SK-N-SH (cell line): ENCODE data around the gene OGFOD1. TPM values are rescaled to one million over a fixed set of nuclear protein-coding genes. Genes with fewer than 3 reads are reported as not detected.
A peak's percentile ranks its signal among the peaks of the same experiment; 100 is the strongest.

Source experiments
- CTCF ChIA-PET: fragments of 300-600, 350-600 bp; formaldehyde crosslinking; extraction: SDS; loops from one replicate; lab custom pipeline; 2021; lab: Yijun Ruan, JAX
- POLR2A ChIA-PET: fragments of 350-600 bp; sonication (Branson Sonifier 250); formaldehyde crosslinking; extraction: SDS; loops from one replicate; lab custom pipeline; 2020; ENCODE audit warnings: antibody characterized with exemption, inconsistent platforms; lab: Yijun Ruan, JAX
- DNase-seq: peaks from one replicate; pipeline ENCODE4 v3.0.0; 2012
- H2AFZ ChIP-seq: fragments of 200-600 bp; sonication (generic); 2 replicates; pipeline ENCODE4 v1.8.1; 2016; ENCODE audit warnings: antibody characterized with exemption, mild to moderate bottlenecking, low read depth
- H3F3A ChIP-seq: fragments of 200-600 bp; sonication (generic); replicated peaks from 2 replicates; pipeline ENCODE3; 2016; ENCODE audit warnings: antibody characterized with exemption, mild to moderate bottlenecking; ENCODE audit not compliant: insufficient read depth
- H3K27ac ChIP-seq, 2 experiments: fragments of 200-500 bp in 1 of 2; fragments of 200-600 bp in 1 of 2; sonication (Bioruptor generic) in 1 of 2; sonication (generic), shearing (Covaris generic) in 1 of 2; 2 replicates each; pipeline versions ENCODE4 v1.5.1 to v1.6.1; 2014 to 2016; ENCODE audit warnings: low read depth in 2 of 2, inconsistent platforms in 1 of 2, low read length in 1 of 2, mild to moderate bottlenecking in 1 of 2, mixed read lengths in 1 of 2
- H3K27me3 ChIP-seq: fragments of 200-600 bp; sonication (generic), shearing (Covaris generic); 2 replicates; pipeline ENCODE4 v1.6.1; 2016; ENCODE audit warnings: mixed run types; ENCODE audit not compliant: insufficient read depth
- H3K36me3 ChIP-seq, 2 experiments: fragments of 200-500 bp in 1 of 2; fragments of 200-600 bp in 1 of 2; sonication (Bioruptor generic) in 1 of 2; sonication (generic) in 1 of 2; replicated peaks in 1 of 2; 2 replicates each; pipeline versions ENCODE3 to v1.5.1; 2014 to 2016; ENCODE audit warnings: low read length in 1 of 2, mild to moderate bottlenecking in 1 of 2; ENCODE audit not compliant: insufficient read depth in 2 of 2, control insufficient read depth in 1 of 2
- H3K4me1 ChIP-seq, 2 experiments: fragments of 200-500 bp in 1 of 2; fragments of 200-600 bp in 1 of 2; sonication (Bioruptor generic) in 1 of 2; sonication (generic), shearing (Covaris generic) in 1 of 2; 2 replicates each; pipeline versions ENCODE4 v1.5.1 to v1.6.1; 2014 to 2016; ENCODE audit warnings: low read depth in 1 of 2, low read length in 1 of 2, mixed run types in 1 of 2; ENCODE audit not compliant: insufficient read depth in 2 of 2, control insufficient read depth in 1 of 2
- H3K4me2 ChIP-seq: fragments of 200-600 bp; sonication (generic), shearing (Covaris generic); 2 replicates; pipeline ENCODE4 v1.6.1; 2017; ENCODE audit warnings: mixed run types
- H3K4me3 ChIP-seq, 2 experiments: fragments of 200-500 bp in 1 of 2; fragments of 200-600 bp in 1 of 2; sonication (Bioruptor generic) in 1 of 2; sonication (generic), shearing (Covaris generic) in 1 of 2; 2 replicates each; pipeline versions ENCODE4 v1.5.1 to v1.8.1; 2014 to 2016; ENCODE audit warnings: low read depth in 2 of 2, inconsistent platforms in 1 of 2, low read length in 1 of 2, mild to moderate bottlenecking in 1 of 2, mixed read lengths in 1 of 2, moderate library complexity in 1 of 2
- H3K79me2 ChIP-seq: fragments of 200-600 bp; sonication (generic); 2 replicates; pipeline ENCODE4 v1.8.1; 2017; ENCODE audit warnings: mild to moderate bottlenecking; ENCODE audit not compliant: insufficient read depth
- H3K9ac ChIP-seq: fragments of 200-600 bp; sonication (generic); 2 replicates; pipeline ENCODE4 v1.6.1; 2017; ENCODE audit warnings: mixed run types
- H3K9me2 ChIP-seq: fragments of 200-600 bp; sonication (generic); 2 replicates; pipeline ENCODE4 v1.6.1; 2017; ENCODE audit warnings: mixed run types
- H3K9me3 ChIP-seq: fragments of 200-600 bp; sonication (generic); 2 replicates; pipeline ENCODE4 v1.6.1; 2017; ENCODE audit warnings: mixed run types, mild to moderate bottlenecking, moderate library complexity
- H4K20me1 ChIP-seq: fragments of 200-600 bp; sonication (generic); 2 replicates; pipeline ENCODE4 v1.6.1; 2017; ENCODE audit warnings: mild to moderate bottlenecking, mixed run types; ENCODE audit not compliant: insufficient read depth
- CHD2 ChIP-seq: fragments of 150-350 bp; IDR thresholded peaks from 2 replicates; pipeline ENCODE4 v1.6.1; 2018; ENCODE audit warnings: low read length; ENCODE audit not compliant: partially characterized antibody
- EP300 ChIP-seq, 2 experiments: IDR thresholded peaks; 2 replicates each; pipeline versions ENCODE4 v1.4.0 to v1.6.1; 2012; ENCODE audit warnings: borderline replicate concordance in 1 of 2, low read depth in 1 of 2, low read length in 1 of 2
- FOXJ3 ChIP-seq: sonication (generic); formaldehyde crosslinking; IDR thresholded peaks from 2 replicates; pipeline ENCODE4 v1.5.1; 2020; ENCODE audit warnings: mild to moderate bottlenecking, missing genetic modification reagents
- FOXM1 ChIP-seq: IDR thresholded peaks from 2 replicates; pipeline ENCODE4 v1.4.0; 2012; ENCODE audit warnings: low read depth, mild to moderate bottlenecking
- GABPA ChIP-seq: IDR thresholded peaks from 2 replicates; pipeline ENCODE4 v1.4.0; 2012; ENCODE audit warnings: low read depth, mild to moderate bottlenecking
- GATA2 ChIP-seq: sonication (generic); formaldehyde crosslinking; IDR thresholded peaks from 2 replicates; pipeline ENCODE4 v1.5.0; 2020; ENCODE audit warnings: mild to moderate bottlenecking, missing genetic modification reagents
- JUND ChIP-seq: IDR thresholded peaks from 2 replicates; pipeline ENCODE4 v1.4.0; 2012
- MEF2A ChIP-seq: IDR thresholded peaks from 2 replicates; pipeline ENCODE4 v1.4.0; 2012; ENCODE audit warnings: low read depth, borderline replicate concordance
- NRF1 ChIP-seq: IDR thresholded peaks from 2 replicates; pipeline ENCODE4 v1.6.1; 2012; ENCODE audit warnings: low read depth, mild to moderate bottlenecking, low read length
- POLR2AphosphoS5 ChIP-seq: IDR thresholded peaks from 2 replicates; pipeline ENCODE4 v1.6.1; 2012; ENCODE audit warnings: low read depth, low read length
- RCOR1 ChIP-seq: fragments of 150-350 bp; IDR thresholded peaks from 2 replicates; pipeline ENCODE4 v1.6.1; 2017; ENCODE audit warnings: antibody characterized with exemption, low read length
- RFX5 ChIP-seq: IDR thresholded peaks from 2 replicates; pipeline ENCODE4 v1.6.1; 2012; ENCODE audit warnings: mild to moderate bottlenecking, improper control_type of control experiment, low read length
- RXRA ChIP-seq: IDR thresholded peaks from 2 replicates; pipeline ENCODE4 v1.4.0; 2012; ENCODE audit warnings: low read depth, mild to moderate bottlenecking, borderline replicate concordance
- SIN3A ChIP-seq: IDR thresholded peaks from 2 replicates; pipeline ENCODE4 v1.6.1; 2012; ENCODE audit warnings: low read depth, mild to moderate bottlenecking, low read length, moderate library complexity, borderline replicate concordance
- TCF12 ChIP-seq: IDR thresholded peaks from 2 replicates; pipeline ENCODE4 v1.4.0; 2012
- TEAD4 ChIP-seq: IDR thresholded peaks from 2 replicates; pipeline ENCODE4 v1.4.0; 2012; ENCODE audit warnings: mild to moderate bottlenecking, borderline replicate concordance; ENCODE audit not compliant: insufficient read depth
- YY1 ChIP-seq: IDR thresholded peaks from 2 replicates; pipeline ENCODE4 v1.4.0; 2012; ENCODE audit warnings: low read depth, mild to moderate bottlenecking
- WGBS: methylation state at CpG from one replicate; pipeline ENCODE4 v1.1.6; 2017; ENCODE audit warnings: low lambda C conversion rate; 5-methylcytosine and 5-hydroxymethylcytosine counted together
- polyA plus RNA-seq, 3 experiments: library from polyadenylated mRNA; depleted of rRNA; stranded (reverse); fragments of >200 nt; gene quantifications; 2 replicates each; pipeline ENCODE4 v1.2.3, GENCODE V29; 2012
- TF ChIP-seq, protein P1 (sequence below): IDR thresholded peaks from 2 replicates; pipeline ENCODE4 v1.6.1; 2012; ENCODE audit warnings: mild to moderate bottlenecking, low read depth, low read length, moderate library complexity
- TF ChIP-seq, protein P2 (sequence below): IDR thresholded peaks from 2 replicates; pipeline ENCODE4 v1.4.0; 2012; ENCODE audit warnings: low read depth, borderline replicate concordance
- TF ChIP-seq, protein P3 (sequence below): fragments of 200-600 bp; sonication (generic); IDR thresholded peaks from 2 replicates; pipeline ENCODE4 v1.6.1; 2017; ENCODE audit warnings: antibody characterized with exemption, mild to moderate bottlenecking, moderate library complexity

OGFOD1 gene
- polyA plus RNA-seq, 1 of the 3 experiments (the other 2 are of a cell fraction) = 35.6 TPM

DNA sequence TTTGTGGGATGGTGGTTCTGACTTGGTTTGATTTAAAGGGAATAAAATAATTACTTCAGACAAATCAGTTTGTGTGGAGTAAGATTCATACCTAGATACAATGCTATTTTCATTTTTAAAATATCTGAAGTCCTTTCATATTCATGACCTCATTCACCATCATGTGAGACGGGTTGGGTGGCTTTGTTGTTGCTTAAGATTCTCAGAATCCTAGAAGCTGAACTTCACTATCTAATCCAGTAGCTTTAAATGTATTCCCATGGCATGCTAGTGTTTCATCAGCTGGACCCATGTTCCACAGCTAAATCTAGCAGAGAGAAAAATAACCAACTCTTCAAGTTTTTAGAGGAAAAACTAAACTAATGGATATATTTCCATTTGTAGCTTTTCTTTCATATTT, 23.3 kb upstream of the OGFOD1 start:
- Histone ChIP-seq H3K36me3 (peaks cover 26 to 46% of the 10 kb centered on the region in 2 experiments), H3K4me3 (no peak overlapping the region), H3K9ac (no peak overlapping the region), H3K4me2 (no peak overlapping the region), H3K27ac (peak overlapping the region in 1 of 2 experiments; percentile 8; a peak in 1 of 4 replicates), H4K20me1 (peaks cover 11% of the 10 kb centered on the region), H3K9me2 (no peaks in the 10 kb centered on the region), H3F3A (peaks cover 31% of the 10 kb centered on the region), H3K4me1 (peaks cover 0 to 9% of the 10 kb centered on the region in 2 experiments; a peak in 2 of 4 replicates), H3K9me3 (peaks cover 5% of the 10 kb centered on the region; the same call in 1 of the 2 replicates), H3K27me3 (no peaks in the 10 kb centered on the region), H2AFZ (no peak overlapping the region), H3K79me2 (peaks cover 20% of the 10 kb centered on the region)
- CTCF ChIA-PET = no interaction called here
- no peak for DNase-seq
- WGBS = 96% methylated on average over 1 of the region's 1 CpG
- POLR2A ChIA-PET = no interaction called here
- TF ChIP-seq, protein P1, sequence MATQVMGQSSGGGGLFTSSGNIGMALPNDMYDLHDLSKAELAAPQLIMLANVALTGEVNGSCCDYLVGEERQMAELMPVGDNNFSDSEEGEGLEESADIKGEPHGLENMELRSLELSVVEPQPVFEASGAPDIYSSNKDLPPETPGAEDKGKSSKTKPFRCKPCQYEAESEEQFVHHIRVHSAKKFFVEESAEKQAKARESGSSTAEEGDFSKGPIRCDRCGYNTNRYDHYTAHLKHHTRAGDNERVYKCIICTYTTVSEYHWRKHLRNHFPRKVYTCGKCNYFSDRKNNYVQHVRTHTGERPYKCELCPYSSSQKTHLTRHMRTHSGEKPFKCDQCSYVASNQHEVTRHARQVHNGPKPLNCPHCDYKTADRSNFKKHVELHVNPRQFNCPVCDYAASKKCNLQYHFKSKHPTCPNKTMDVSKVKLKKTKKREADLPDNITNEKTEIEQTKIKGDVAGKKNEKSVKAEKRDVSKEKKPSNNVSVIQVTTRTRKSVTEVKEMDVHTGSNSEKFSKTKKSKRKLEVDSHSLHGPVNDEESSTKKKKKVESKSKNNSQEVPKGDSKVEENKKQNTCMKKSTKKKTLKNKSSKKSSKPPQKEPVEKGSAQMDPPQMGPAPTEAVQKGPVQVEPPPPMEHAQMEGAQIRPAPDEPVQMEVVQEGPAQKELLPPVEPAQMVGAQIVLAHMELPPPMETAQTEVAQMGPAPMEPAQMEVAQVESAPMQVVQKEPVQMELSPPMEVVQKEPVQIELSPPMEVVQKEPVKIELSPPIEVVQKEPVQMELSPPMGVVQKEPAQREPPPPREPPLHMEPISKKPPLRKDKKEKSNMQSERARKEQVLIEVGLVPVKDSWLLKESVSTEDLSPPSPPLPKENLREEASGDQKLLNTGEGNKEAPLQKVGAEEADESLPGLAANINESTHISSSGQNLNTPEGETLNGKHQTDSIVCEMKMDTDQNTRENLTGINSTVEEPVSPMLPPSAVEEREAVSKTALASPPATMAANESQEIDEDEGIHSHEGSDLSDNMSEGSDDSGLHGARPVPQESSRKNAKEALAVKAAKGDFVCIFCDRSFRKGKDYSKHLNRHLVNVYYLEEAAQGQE = no peak
- TF ChIP-seq TEAD4 (no peak), YY1 (no peak), GABPA (no peak), TCF12 (no peak), POLR2AphosphoS5 (no peak), FOXJ3 (CRISPR knock-in tag) (no peak), RCOR1 (no peak), RFX5 (no peak), JUND (no peak), MEF2A (no peak), RXRA (no peak), NRF1 (no peak), CHD2 (no peak), SIN3A (no peak), EP300 (IDR thresholded peaks at IDR 0.05; ENCODE audit: borderline replicate concordance in 1 of 2, low read depth in 1 of 2, low read length in 1 of 2) (no peak), FOXM1 (no peak), GATA2 (CRISPR knock-in tag) (no peak)
- TF ChIP-seq, protein P2, sequence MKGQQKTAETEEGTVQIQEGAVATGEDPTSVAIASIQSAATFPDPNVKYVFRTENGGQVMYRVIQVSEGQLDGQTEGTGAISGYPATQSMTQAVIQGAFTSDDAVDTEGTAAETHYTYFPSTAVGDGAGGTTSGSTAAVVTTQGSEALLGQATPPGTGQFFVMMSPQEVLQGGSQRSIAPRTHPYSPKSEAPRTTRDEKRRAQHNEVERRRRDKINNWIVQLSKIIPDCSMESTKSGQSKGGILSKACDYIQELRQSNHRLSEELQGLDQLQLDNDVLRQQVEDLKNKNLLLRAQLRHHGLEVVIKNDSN = no peak
- TF ChIP-seq, protein P3, sequence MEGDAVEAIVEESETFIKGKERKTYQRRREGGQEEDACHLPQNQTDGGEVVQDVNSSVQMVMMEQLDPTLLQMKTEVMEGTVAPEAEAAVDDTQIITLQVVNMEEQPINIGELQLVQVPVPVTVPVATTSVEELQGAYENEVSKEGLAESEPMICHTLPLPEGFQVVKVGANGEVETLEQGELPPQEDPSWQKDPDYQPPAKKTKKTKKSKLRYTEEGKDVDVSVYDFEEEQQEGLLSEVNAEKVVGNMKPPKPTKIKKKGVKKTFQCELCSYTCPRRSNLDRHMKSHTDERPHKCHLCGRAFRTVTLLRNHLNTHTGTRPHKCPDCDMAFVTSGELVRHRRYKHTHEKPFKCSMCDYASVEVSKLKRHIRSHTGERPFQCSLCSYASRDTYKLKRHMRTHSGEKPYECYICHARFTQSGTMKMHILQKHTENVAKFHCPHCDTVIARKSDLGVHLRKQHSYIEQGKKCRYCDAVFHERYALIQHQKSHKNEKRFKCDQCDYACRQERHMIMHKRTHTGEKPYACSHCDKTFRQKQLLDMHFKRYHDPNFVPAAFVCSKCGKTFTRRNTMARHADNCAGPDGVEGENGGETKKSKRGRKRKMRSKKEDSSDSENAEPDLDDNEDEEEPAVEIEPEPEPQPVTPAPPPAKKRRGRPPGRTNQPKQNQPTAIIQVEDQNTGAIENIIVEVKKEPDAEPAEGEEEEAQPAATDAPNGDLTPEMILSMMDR = no peak
